GM18907 (cell line): ENCODE data around the gene SPRR5.

Experiments used
- ATAC-seq: cut with Tn5 transposase; IDR thresholded peaks from one replicate; pipeline ENCODE4 v1.9.1; 2021; ENCODE audit warnings: mild to moderate bottlenecking, moderate library complexity; ENCODE audit not compliant: unreplicated experiment

SPRR5 gene

DNA sequence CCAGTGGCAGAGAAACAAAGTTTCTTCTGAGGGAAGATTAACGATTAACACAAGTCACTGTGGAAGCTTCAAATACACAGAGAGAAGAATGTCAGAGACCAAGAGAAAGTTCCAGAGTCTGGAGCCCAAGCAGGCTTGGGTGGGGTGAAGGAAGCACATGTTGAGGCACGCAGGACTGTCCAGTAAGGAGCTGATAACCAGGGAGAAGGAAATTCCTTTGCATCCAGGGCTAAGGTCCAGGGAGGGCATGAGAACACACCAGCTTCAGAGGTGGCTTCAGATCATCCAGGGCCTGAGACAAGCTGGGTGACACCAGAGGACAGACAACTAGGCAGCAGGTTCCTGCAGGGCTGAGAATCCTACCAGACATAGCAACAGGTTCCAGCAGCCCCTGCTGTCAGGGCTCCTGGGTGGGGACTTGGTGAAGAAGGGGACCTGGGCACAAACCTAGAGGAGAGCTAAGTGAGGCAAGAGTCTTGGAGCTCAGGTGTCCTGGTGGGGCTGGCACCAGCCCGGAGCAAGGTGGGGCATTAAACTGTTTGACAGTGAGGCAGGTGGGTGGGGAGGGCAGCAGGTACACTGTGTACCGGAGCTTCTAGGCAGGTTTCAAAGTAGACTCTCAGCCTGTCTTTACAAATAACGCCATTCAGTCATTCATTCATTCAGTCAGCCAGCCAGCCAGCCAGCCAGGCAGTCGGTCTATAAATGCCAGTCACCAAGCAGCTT lies 34.3 kb downstream of the SPRR5 start:
- ATAC-seq = no peak

DNA sequence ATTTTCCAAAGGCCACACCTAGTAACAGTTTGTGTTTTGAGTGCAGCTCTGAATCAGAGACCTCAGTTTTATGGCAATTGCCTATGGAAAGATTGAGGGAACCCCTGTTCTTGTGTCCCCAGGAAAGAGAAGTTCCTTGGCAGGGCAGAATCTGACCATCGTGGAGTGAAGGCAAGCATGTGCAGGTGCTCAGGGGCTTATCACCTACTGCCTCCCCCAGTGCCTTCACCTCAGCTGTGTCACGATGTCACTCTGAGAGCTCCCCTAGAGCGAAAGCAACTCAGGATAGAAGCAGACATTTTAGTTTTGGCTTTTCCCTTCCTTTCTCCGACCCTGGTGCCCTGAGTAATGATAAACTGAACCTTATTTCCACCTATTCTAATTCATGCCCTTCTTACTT lies 35.1 kb downstream of the SPRR5 start:
- ATAC-seq = no peak

DNA sequence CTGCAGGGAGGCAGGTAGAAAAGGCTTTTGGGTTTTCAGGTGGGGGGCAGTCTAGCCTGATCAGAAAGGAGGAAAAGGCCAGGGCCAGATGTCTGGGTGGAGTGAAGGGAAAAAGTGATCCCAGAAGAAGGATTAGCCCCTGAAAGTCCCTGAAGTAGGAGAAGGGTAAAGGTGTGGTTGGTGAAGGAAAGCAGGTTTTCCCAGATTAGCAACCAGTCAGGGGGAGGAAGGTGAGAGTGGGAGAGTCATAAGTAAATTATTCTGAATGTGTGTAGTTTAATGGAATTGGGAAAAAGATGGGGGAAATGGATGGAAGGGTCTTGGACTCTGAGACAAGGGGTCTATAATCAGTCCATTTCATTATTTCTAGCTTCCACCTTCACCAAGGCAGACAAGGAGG lies 36.2 kb downstream of the SPRR5 start:
- ATAC-seq = no peak

DNA sequence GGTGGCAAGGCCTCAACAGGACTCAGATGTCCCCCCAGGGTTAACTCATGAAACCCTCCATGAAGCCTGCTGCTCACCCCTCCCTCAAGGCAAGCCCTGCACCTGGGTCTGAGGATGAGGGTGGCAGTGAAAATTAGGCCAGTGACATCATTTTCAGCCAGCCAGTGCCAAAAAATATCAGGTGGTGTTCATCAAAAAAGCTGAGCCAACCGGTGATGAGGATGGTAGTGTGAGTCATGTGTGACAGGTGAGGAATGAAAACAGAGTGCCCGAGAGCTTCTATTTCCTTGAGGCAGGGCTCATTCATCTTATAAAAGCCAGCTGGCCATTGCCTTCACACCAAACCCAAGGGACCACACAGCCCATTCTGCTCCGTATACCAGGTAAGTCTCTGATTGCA lies 36.7 kb downstream of the SPRR5 start, which contains the start of gene SPRR1A:
Gene SPRR1A (plus strand): TSS at position 339 of the 400 bp plus-strand sequence. CDS start 1,150 bp downstream, outside the sequence.
- no peak for ATAC-seq

DNA sequence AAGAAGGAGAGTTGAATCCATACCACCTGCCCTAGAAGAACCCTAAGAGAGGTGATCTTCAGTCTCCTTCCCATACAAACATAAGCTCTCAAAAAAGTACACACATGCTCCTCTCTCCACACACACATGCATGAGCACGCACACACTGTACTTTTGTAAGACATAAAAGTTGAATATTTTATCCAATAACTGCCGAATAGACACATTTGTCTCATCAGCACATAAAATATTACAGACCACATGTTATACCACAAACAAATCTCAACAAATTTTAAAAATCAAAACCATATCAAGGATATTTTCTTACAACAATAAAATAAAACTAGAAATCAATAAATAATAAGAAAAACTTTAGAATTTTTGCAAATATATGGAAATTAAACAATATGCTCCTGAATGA lies 39.6 kb downstream of the SPRR5 start:
- no peak for ATAC-seq

DNA sequence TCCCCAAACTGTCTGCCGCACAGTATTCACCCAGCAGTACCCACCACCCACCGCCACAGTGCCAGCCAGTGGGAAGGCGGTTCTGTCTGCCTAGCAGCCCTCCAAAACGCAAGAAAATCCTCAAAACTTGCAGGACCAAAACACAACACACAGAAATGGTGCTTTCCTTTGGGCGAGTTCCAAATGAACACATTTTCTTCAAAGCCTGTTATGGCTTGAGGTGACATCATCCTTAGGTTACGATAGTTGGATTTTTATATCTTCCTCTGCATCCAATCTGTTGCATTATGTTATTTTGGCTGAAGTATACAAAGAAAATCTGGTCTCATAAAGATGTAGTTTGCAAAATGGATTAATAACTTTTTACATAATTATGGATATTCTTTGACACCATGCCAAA lies 46.2 kb downstream of the SPRR5 start:
- ATAC-seq = no peak

DNA sequence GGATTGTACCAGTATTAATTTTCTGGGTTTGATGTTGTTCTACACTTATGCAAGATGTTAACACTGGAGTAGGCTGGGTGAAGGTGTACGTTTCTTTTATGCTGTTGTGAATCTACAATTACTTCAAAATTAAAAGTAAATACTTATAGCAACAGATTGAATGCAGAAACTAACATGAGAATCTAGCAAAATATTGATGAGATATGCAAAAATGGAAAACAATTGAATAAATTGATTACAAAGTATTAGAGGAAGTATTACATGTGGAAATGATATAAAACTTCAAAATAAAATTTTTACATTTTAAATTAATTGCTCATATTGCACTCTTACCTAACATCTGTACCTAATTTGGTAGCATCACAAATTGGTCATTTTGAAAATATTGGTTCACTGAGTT lies 48.8 kb downstream of the SPRR5 start:
- ATAC-seq = no peak

DNA sequence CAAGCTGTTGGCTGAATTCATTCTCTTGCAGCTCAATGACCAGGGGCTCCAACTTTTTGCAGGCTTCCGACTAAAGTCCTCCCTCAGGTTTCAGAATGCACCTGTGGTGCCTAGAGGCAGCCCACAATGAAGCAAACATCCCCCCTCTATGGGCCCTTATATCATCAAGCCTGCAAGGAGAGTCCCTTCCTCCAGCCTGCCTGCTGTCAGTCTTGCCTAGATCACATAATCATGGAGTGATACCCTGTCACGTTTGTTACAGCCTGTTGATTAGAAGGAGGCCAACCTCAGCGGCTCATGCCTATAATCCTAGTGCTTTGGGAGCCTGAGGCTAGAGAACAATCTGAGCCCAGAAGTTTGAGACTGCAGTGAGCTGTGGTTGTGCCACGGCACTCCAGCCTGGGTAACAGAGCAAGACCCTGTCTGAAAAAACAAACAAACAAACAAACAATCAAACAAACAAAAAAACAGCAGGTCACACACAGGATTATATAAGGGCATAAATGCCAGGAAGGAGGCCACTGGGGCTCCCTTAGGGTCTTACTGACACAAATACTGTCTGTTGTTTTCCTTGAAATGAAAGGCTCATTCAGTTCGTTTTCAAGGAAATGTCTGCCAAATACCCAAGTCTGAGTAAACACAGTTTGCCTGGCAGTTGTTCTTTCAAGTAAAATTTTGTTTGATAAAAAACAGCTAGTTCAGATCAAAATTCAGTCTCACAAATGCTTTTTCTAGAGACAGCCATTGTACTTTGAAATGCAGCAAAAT lies 49.8 kb downstream of the SPRR5 start:
- no peak for ATAC-seq

DNA sequence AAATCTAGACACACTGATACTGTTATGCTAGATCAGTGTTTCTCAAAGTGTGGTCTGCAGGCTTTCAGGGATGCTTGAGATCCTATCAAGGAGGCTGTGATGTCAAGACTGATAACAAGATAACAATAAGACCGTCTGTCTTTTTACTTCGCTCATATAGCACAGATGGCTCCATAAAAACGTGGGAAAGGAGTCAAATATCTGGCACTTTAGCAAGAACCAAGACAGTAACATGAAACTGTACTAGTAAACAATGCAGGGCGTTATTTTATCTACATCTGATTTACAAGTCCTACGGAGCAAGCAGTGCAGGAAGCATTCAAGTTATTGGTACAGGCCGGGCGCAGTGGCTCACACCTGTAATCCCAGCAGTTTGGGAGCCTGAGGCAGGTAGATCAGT lies 50.9 kb downstream of the SPRR5 start:
- no peak for ATAC-seq

DNA sequence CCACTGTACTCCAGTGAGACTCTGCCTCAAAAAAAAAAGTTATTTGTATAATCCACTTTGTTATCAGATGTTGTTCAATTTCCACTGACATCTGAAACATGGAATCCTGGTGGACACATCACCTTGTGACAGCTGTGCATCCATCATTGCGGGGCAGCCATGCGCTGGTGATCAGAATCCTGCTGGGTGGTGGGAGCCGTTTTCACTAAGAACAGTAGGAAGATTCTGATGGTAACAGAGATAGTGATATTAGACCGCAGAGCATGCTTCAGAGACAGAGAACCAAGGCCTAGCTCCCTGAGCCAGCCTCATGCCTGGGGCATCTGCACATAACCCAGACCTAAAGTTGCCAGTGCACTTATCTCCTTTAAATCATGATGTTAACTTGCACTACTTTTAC lies 51.5 kb downstream of the SPRR5 start:
- ATAC-seq = no peak
